Sigmoid colon (tissue), 7 donors: ENCODE results near the gene ZNF644. TPM values are rescaled to one million over a fixed set of nuclear protein-coding genes. Genes with fewer than 3 reads are reported as not detected.

Source experiments
- DNase-seq: peaks from one replicate; pipeline ENCODE4 v3.0.0-alpha.2; 2019
- H3K27ac ChIP-seq, 4 donors: fragments of 200-600 bp; sonication (generic); one replicate each; pipeline ENCODE4 v1.5.1; 2016 to 2019; ENCODE audit warnings: mild to moderate bottlenecking in 1 of 4
- H3K27me3 ChIP-seq, 3 donors: fragments of 200-600 bp; sonication (generic); one replicate each; pipeline ENCODE4 v1.5.1; 2019; ENCODE audit warnings: mild to moderate bottlenecking in 1 of 3
- H3K36me3 ChIP-seq, 4 donors: fragments of 200-600 bp; sonication (generic); one replicate each; pipeline ENCODE4 v1.5.1; 2016 to 2019
- H3K4me1 ChIP-seq, 4 donors: fragments of 200-600 bp; sonication (generic); one replicate each; pipeline ENCODE4 v1.5.1; 2017 to 2019
- H3K4me3 ChIP-seq, 4 donors: fragments of 200-600 bp; sonication (generic); one replicate each; pipeline ENCODE4 v1.5.1; 2017 to 2019; ENCODE audit warnings: mild to moderate bottlenecking in 2 of 4, moderate library complexity in 1 of 4
- H3K9me3 ChIP-seq, 4 donors: fragments of 200-600 bp in 3 of 4; sonication (generic) in 3 of 4; one replicate each; pipeline versions ENCODE4 v1.5.1 to v1.6.1; 2013 to 2019
- EP300 ChIP-seq, 4 donors: sonication (generic); formaldehyde crosslinking; IDR thresholded peaks; one replicate each; pipeline ENCODE4 v1.6.1; 2017; ENCODE audit warnings: antibody characterized with exemption in 4 of 4
- POLR2A ChIP-seq, 2 donors: fragments of 450-650 bp; IDR thresholded peaks; one replicate each; pipeline ENCODE4 v1.6.1; 2016; ENCODE audit warnings: antibody characterized with exemption in 2 of 2, mild to moderate bottlenecking in 2 of 2, moderate library complexity in 2 of 2
- POLR2AphosphoS5 ChIP-seq, 4 donors: sonication (generic); formaldehyde crosslinking; IDR thresholded peaks; one replicate each; pipeline ENCODE4 v1.6.1; 2017; ENCODE audit warnings: antibody characterized with exemption in 4 of 4
- WGBS, 2 donors: extraction: QIAGEN DNeasy Blood & Tissue Kit; methylation state at CpG; one replicate each; pipeline ENCODE4 v1.1.7; 2013; 5-methylcytosine and 5-hydroxymethylcytosine counted together
- intact Hi-C: fragments of 100-400 bp; cut with DNase I; formaldehyde crosslinking; loops from one replicate; pipeline ENCODE4 v1.15.1; 2023
- polyA plus RNA-seq, 3 donors: library from polyadenylated mRNA; stranded (reverse); fragments of 200-250 nt; gene quantifications; one replicate each; pipeline ENCODE4 v1.2.3, GENCODE V29; 2013
- total RNA-seq, 4 donors: library from RNA; depleted of rRNA; stranded (reverse); fragments of >200 nt; gene quantifications; one replicate each; pipeline ENCODE4 v1.1.0, GENCODE V29; 2016
- TF ChIP-seq, protein P1 (sequence below), 4 experiments: fragments of 450-650 bp in 3 of 4; fragments of 200-600 bp in 1 of 4; IDR thresholded peaks; one replicate each; pipeline ENCODE4 v1.5.1; 2016 to 2019; ENCODE audit warnings: antibody characterized with exemption in 4 of 4, mild to moderate bottlenecking in 3 of 4, moderate library complexity in 2 of 4
- donor health status: healthy with polysubstance abuse.
- donor health status: Bipolar disorder and iron deficiency.
- donor health status: healthy.

Gene ZNF644
- total and polyA plus RNA-seq, 7 donors = 17.4 to 74.2 (median 55.1) TPM

DNA sequence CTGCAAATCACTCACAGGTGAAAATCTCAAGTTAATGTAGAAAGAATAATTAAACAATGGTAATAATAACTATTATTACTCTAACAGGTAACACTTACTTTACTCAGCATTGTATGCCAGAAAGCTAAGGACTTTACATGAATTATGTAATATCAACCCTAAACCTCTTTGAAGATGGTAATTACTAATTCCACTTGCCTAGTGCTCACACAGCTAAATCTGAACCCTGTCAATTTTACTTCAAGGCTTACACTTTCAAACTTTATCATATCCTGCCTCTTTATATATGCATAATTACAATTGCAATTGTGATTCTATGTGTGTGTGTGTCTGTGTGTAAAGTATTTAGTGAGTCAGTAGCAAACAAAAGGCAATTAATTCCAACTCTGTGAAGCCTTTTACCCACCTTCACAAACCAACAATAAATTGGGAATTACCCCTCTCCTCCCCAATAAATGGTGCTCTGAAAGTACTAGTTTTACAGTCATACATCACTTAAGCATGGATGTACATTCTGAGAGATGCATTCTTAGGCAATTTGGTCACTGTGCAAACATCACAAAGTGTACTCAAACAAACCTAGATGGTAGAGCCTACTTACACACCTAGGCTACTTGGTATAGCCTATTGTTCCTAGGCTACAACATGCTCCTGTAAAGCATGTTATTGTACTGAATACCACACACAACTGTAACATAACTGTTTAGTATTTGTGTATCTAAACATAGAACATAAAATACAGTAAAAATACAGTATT lies 5.9 kb downstream of the ZNF644 start:
- TF ChIP-seq, protein P1, sequence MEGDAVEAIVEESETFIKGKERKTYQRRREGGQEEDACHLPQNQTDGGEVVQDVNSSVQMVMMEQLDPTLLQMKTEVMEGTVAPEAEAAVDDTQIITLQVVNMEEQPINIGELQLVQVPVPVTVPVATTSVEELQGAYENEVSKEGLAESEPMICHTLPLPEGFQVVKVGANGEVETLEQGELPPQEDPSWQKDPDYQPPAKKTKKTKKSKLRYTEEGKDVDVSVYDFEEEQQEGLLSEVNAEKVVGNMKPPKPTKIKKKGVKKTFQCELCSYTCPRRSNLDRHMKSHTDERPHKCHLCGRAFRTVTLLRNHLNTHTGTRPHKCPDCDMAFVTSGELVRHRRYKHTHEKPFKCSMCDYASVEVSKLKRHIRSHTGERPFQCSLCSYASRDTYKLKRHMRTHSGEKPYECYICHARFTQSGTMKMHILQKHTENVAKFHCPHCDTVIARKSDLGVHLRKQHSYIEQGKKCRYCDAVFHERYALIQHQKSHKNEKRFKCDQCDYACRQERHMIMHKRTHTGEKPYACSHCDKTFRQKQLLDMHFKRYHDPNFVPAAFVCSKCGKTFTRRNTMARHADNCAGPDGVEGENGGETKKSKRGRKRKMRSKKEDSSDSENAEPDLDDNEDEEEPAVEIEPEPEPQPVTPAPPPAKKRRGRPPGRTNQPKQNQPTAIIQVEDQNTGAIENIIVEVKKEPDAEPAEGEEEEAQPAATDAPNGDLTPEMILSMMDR (IDR thresholded peaks at IDR 0.05) = no peak
- TF ChIP-seq POLR2A (IDR thresholded peaks at IDR 0.05) = no peak
- no peak for TF ChIP-seq POLR2AphosphoS5 (IDR thresholded peaks at IDR 0.05)
- TF ChIP-seq EP300 (IDR thresholded peaks at IDR 0.05) = no peak
- intact Hi-C loops = no loop called here
- no peak for DNase-seq
- H3K4me1 ChIP-seq = peaks cover 0 to 98% (median 63%) of the 10 kb centered on the region in 4 donors
- H3K27ac ChIP-seq = no peak overlapping the region
- no peaks in the 10 kb centered on the region for H3K36me3 ChIP-seq
- H3K27me3 ChIP-seq = no peaks in the 10 kb centered on the region
- no peak overlapping the region for H3K4me3 ChIP-seq
- H3K9me3 ChIP-seq = no peaks in the 10 kb centered on the region

DNA sequence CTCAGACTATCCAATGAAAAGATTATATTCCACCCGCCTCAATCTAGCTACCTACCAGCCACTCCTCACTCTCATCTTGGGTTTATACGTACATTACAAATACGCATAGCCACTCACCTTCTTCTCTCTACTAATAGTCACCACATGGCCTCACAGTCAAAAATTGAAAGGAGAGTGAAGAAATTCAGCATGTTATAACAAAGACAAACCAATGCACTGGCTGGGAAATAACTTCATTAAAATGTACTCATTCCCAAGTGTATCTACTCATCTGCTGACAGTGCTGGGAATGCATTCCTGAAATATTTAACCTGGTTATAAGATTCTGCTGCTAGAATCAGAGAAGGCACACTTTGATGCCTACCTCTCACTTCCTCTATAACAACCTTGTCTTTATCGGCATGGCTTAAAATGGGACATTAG lies 6.5 kb downstream of the ZNF644 start:
- Histone ChIP-seq H3K27ac (peak overlapping the region in 1 of 4 donors; percentile 15), H3K9me3 (no peaks in the 10 kb centered on the region), H3K4me1 (peaks cover 0 to 98% (median 62%) of the 10 kb centered on the region in 4 donors), H3K27me3 (no peaks in the 10 kb centered on the region), H3K36me3 (no peaks in the 10 kb centered on the region), H3K4me3 (no peak overlapping the region)
- WGBS, 2 donors = 58 to 59% methylated on average over 4 of the region's 4 CpGs
- no peak for TF ChIP-seq POLR2A (IDR thresholded peaks at IDR 0.05)
- TF ChIP-seq, protein P1 (IDR thresholded peaks at IDR 0.05) = no peak
- intact Hi-C loops = no loop called here
- DNase-seq = no peak

DNA sequence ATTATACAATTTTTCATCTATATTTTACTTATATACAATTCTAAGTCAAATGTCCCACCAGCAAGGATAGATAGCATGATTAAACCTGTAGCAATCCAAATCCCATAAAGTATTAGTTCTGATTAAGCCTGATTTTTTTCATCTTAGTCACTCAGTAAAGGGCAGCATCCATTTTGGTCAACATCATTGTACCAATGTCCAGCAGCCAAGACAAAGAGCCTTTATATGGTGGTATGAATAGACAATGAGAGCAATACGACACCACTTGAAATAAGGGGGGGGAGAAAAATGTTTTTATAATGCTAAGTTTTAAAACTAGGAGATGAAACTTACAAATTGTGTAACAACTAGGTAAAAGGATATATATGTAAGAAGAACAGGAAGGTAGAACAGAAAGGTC lies 7.4 kb downstream of the ZNF644 start:
- Histone ChIP-seq H3K27me3 (no peaks in the 10 kb centered on the region), H3K4me3 (no peak overlapping the region), H3K4me1 (peaks cover 0 to 97% (median 58%) of the 10 kb centered on the region in 4 donors), H3K36me3 (no peaks in the 10 kb centered on the region), H3K9me3 (no peaks in the 10 kb centered on the region), H3K27ac (peak overlapping the region in 1 of 4 donors; percentile 4)
- TF ChIP-seq POLR2AphosphoS5 (IDR thresholded peaks at IDR 0.05) = no peak
- no peak for TF ChIP-seq POLR2A (IDR thresholded peaks at IDR 0.05)
- TF ChIP-seq, protein P1 (IDR thresholded peaks at IDR 0.05) = no peak
- no peak for TF ChIP-seq EP300 (IDR thresholded peaks at IDR 0.05)
- WGBS, 2 donors = 64 to 83% methylated on average over 1 of the region's 1 CpG
- no peak for DNase-seq
- intact Hi-C loops = no loop called here

DNA sequence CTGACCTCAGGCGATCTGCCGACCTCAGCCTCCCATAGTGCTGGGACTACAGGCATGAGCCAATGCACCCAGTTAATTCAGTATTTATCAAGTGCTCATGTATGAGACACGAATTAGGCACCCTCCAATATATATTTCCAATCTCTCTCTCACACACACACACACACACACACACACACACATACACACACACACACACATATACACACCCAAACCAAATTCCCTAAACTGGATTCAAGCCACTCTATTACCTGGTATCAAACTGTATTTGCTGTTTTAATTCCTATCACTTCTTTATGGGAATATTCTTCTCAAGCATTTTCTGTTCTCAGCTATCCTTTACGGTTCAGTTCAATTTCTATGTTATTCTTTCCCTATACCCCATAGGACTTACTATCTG lies 8.5 kb downstream of the ZNF644 start:
- intact Hi-C loops = no loop called here
- WGBS, 2 donors = 89 to 94% methylated on average over 4 of the region's 4 CpGs
- no peaks in the 10 kb centered on the region for H3K36me3 ChIP-seq
- H3K4me1 ChIP-seq = peaks cover 0 to 85% (median 47%) of the 10 kb centered on the region in 4 donors
- no peak overlapping the region for H3K27ac ChIP-seq
- no peaks in the 10 kb centered on the region for H3K9me3 ChIP-seq
- no peak overlapping the region for H3K4me3 ChIP-seq
- no peaks in the 10 kb centered on the region for H3K27me3 ChIP-seq
- DNase-seq = no peak
- TF ChIP-seq EP300 (IDR thresholded peaks at IDR 0.05) (no peak), POLR2A (IDR thresholded peaks at IDR 0.05) (no peak)

DNA sequence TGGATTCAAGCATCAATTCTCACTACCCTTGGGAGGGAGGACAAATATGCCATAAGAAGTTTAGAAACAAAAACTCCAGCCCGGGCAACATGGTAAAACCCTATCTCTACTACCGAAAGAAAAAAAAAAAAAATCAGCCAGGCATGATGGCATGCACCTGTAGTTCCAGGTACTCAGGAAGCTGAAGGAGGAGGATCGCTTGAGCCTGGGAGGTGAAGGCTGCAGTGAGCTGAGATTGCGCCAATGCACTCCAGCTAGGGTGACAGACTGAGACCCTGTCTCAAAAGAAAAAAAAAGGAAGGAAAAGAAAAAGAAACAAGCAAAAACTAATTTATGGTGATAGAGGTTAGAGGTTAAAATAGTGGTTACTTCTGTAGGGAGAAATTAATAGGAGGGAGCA lies 9.6 kb downstream of the ZNF644 start:
- no peak overlapping the region for H3K4me3 ChIP-seq
- peak overlapping the region in 2 of 4 donors; percentile 6 to 47 for H3K27ac ChIP-seq
- WGBS, 2 donors = 58 to 82% methylated on average over 4 of the region's 4 CpGs
- H3K9me3 ChIP-seq = no peaks in the 10 kb centered on the region
- no peak for DNase-seq
- intact Hi-C loops = no loop called here
- TF ChIP-seq POLR2A (IDR thresholded peaks at IDR 0.05) (no peak), EP300 (IDR thresholded peaks at IDR 0.05) (no peak), POLR2AphosphoS5 (IDR thresholded peaks at IDR 0.05) (no peak)
- TF ChIP-seq, protein P1 (IDR thresholded peaks at IDR 0.05) = no peak
- no peaks in the 10 kb centered on the region for H3K27me3 ChIP-seq
- H3K4me1 ChIP-seq = peaks cover 0 to 74% (median 37%) of the 10 kb centered on the region in 4 donors
- H3K36me3 ChIP-seq = no peaks in the 10 kb centered on the region
